IMR-90 (cell line): Measurements from ENCODE around the gene APOBEC3B. TPM values are rescaled to one million over a fixed set of nuclear protein-coding genes. Genes with fewer than 3 reads are reported as not detected.

ENCODE experiments used
- ATAC-seq: fragments of 200-7000 bp; cut with Tn5 transposase; 2 replicates; pipeline ENCODE4 v1.9.1; 2020; ENCODE audit warnings: low read depth, mild to moderate bottlenecking, moderate library complexity
- BruUV-seq: library from RNA; stranded (reverse); fragments of 400-500 nt; replicated peaks from 2 replicates; lab custom pipeline; 2021; lab: Mats Ljungman, UMichigan
- CTCF ChIA-PET: fragments of 300-600 bp; formaldehyde crosslinking; extraction: SDS; loops from one replicate; lab custom pipeline; 2021; ENCODE audit warnings: antibody characterized with exemption; lab: Yijun Ruan, JAX
- POLR2A ChIA-PET: fragments of 300-600 bp; sonication (Branson Sonifier 250); formaldehyde crosslinking; loops from one replicate; lab custom pipeline; 2022; ENCODE audit warnings: antibody characterized with exemption; ENCODE audit not compliant: unreplicated experiment; lab: Charles Lee
- DNase-seq: peaks from one replicate; pipeline ENCODE4 v3.0.0; 2013
- H2AFZ ChIP-seq: replicated peaks from 2 replicates; pipeline ENCODE3; 2013; ENCODE audit warnings: low read length, mild to moderate bottlenecking; ENCODE audit not compliant: poor library complexity
- H2AK5ac ChIP-seq: 2 replicates; pipeline ENCODE4 v1.6.1; 2013; ENCODE audit warnings: low read depth, low read length, inconsistent platforms
- H2AK9ac ChIP-seq: replicated peaks from 2 replicates; pipeline ENCODE3; 2013; ENCODE audit warnings: mild to moderate bottlenecking, low read depth, low read length, moderate library complexity; ENCODE audit not compliant: poor library complexity
- H2BK120ac ChIP-seq: 2 replicates; pipeline ENCODE4 v1.6.1; 2013; ENCODE audit warnings: low read depth, low read length, inconsistent platforms
- H2BK15ac ChIP-seq: 3 replicates; pipeline ENCODE4 v1.6.1; 2013; ENCODE audit warnings: low read depth, low read length, inconsistent platforms
- H2BK20ac ChIP-seq: 2 replicates; pipeline ENCODE4 v1.6.1; 2013; ENCODE audit warnings: low read depth, mild to moderate bottlenecking, inconsistent platforms, low read length, moderate library complexity
- H2BK5ac ChIP-seq: 2 replicates; pipeline ENCODE4 v1.6.1; 2013; ENCODE audit warnings: mild to moderate bottlenecking, low read depth, low read length, inconsistent platforms; ENCODE audit not compliant: poor library complexity, severe bottlenecking
- H3K14ac ChIP-seq: replicated peaks from 2 replicates; pipeline ENCODE4 v1.6.1; 2013; ENCODE audit warnings: low read depth, low read length, inconsistent platforms
- H3K18ac ChIP-seq: 2 replicates; pipeline ENCODE4 v1.6.1; 2013; ENCODE audit warnings: low read depth, low read length, control low read depth
- H3K23ac ChIP-seq: 2 replicates; pipeline ENCODE4 v1.6.1; 2013; ENCODE audit warnings: low read depth, low read length, inconsistent platforms
- H3K27ac ChIP-seq: 2 replicates; pipeline ENCODE4 v1.5.1; 2013; ENCODE audit warnings: mild to moderate bottlenecking, control low read depth, low read length; ENCODE audit not compliant: insufficient read depth
- H3K27me3 ChIP-seq: 2 replicates; pipeline ENCODE4 v1.6.1; 2013; ENCODE audit warnings: low read length; ENCODE audit not compliant: control insufficient read depth, insufficient read depth
- H3K36me3 ChIP-seq: 2 replicates; pipeline ENCODE4 v1.6.1; 2013; ENCODE audit warnings: low read length, mixed read lengths; ENCODE audit not compliant: control insufficient read depth, insufficient read depth
- H3K4ac ChIP-seq: 2 replicates; pipeline ENCODE4 v1.6.1; 2013; ENCODE audit warnings: low read depth, low read length, inconsistent platforms
- H3K4me1 ChIP-seq: 2 replicates; pipeline ENCODE4 v1.6.1; 2013; ENCODE audit warnings: low read length, mixed read lengths; ENCODE audit not compliant: control insufficient read depth, insufficient read depth
- H3K4me2 ChIP-seq: 2 replicates; pipeline ENCODE4 v1.6.1; 2013; ENCODE audit warnings: low read depth, mild to moderate bottlenecking, control low read depth, low read length, moderate library complexity
- H3K4me3 ChIP-seq: 2 replicates; pipeline ENCODE4 v1.5.1; 2013; ENCODE audit warnings: low read depth, mild to moderate bottlenecking, control low read depth, low read length, moderate library complexity; ENCODE audit not compliant: insufficient read depth
- H3K56ac ChIP-seq: 2 replicates; pipeline ENCODE4 v1.6.1; 2013; ENCODE audit warnings: low read length, inconsistent platforms; ENCODE audit not compliant: insufficient read depth; ENCODE audit errors: extremely low read depth
- H3K79me1 ChIP-seq, 2 experiments: 2 replicates each; pipeline ENCODE4 v1.6.1; 2013; ENCODE audit warnings: low read length in 2 of 2, inconsistent platforms in 1 of 2, low read depth in 1 of 2
- H3K9ac ChIP-seq: 2 replicates; pipeline ENCODE4 v1.6.1; 2013; ENCODE audit warnings: low read depth, low read length, control low read depth
- H3K9me1 ChIP-seq: 2 replicates; pipeline ENCODE4 v1.6.1; 2013; ENCODE audit warnings: low read length, inconsistent platforms; ENCODE audit not compliant: insufficient read depth
- H3K9me3 ChIP-seq: 2 replicates; pipeline ENCODE4 v1.6.1; 2013; ENCODE audit warnings: low read length; ENCODE audit not compliant: control insufficient read depth, insufficient read depth
- H4K20me1 ChIP-seq: 2 replicates; pipeline ENCODE4 v1.6.1; 2013; ENCODE audit warnings: low read length, inconsistent platforms; ENCODE audit not compliant: insufficient read depth
- H4K5ac ChIP-seq: 2 replicates; pipeline ENCODE4 v1.6.1; 2013; ENCODE audit warnings: mild to moderate bottlenecking, low read depth, low read length, control low read depth
- H4K8ac ChIP-seq, 2 experiments: 2 replicates each; pipeline ENCODE4 v1.6.1; 2013; ENCODE audit warnings: low read depth in 2 of 2, low read length in 2 of 2, control low read depth in 1 of 2, inconsistent platforms in 1 of 2
- H4K91ac ChIP-seq: 2 replicates; pipeline ENCODE4 v1.6.1; 2013; ENCODE audit warnings: low read depth, low read length, inconsistent platforms; ENCODE audit not compliant: insufficient read depth
- CEBPB ChIP-seq: IDR thresholded peaks from 2 replicates; pipeline ENCODE4 v1.6.1; 2012; ENCODE audit warnings: low read depth, low read length, improper control_type of control experiment
- CHD1 ChIP-seq: IDR thresholded peaks from 2 replicates; pipeline ENCODE4 v1.6.1; 2012; ENCODE audit warnings: low read depth, low read length, improper control_type of control experiment
- FOS ChIP-seq: fragments of 150-350 bp; IDR thresholded peaks from 2 replicates; pipeline ENCODE4 v1.6.1; 2016; ENCODE audit warnings: low read depth, low read length
- MAZ ChIP-seq: IDR thresholded peaks from 2 replicates; pipeline ENCODE4 v1.6.1; 2012; ENCODE audit warnings: low read depth, mild to moderate bottlenecking, low read length, improper control_type of control experiment, moderate library complexity, borderline replicate concordance
- MXI1 ChIP-seq: IDR thresholded peaks from 2 replicates; pipeline ENCODE4 v1.6.1; 2012; ENCODE audit warnings: low read depth, mild to moderate bottlenecking, low read length, moderate library complexity, borderline replicate concordance
- NFE2L2 ChIP-seq: fragments of 150-350 bp; IDR thresholded peaks from 2 replicates; pipeline ENCODE4 v1.6.1; 2016; ENCODE audit warnings: low read depth, mild to moderate bottlenecking, low read length
- RFX5 ChIP-seq: IDR thresholded peaks from 2 replicates; pipeline ENCODE4 v1.8.0; 2012; ENCODE audit warnings: low read depth, mild to moderate bottlenecking, low read length, moderate library complexity
- SMC3 ChIP-seq: fragments of 150-350 bp; IDR thresholded peaks from 2 replicates; pipeline ENCODE4 v1.6.1; 2016; ENCODE audit warnings: low read depth, mild to moderate bottlenecking, antibody characterized with exemption, low read length, moderate library complexity
- WGBS, 2 experiments: methylation state at CpG; one replicate each; pipeline versions ENCODE4 v1.1.5 to v1.1.7; 2013; ENCODE audit warnings: missing lambda C conversion rate in 2 of 2; ENCODE audit not compliant: insufficient read length in 1 of 2; ENCODE audit errors: extremely low coverage in 2 of 2; 5-methylcytosine and 5-hydroxymethylcytosine counted together
- dilution Hi-C: fragments of 300-500 bp; cut with HindIII; formaldehyde crosslinking; loops from one replicate; pipeline ENCODE4 v1.14.3; 2018; ENCODE audit warnings: low sequenced_read_pairs; ENCODE audit not compliant: unreplicated experiment
- in situ Hi-C: fragments of 300-500 bp; cut with MboI; formaldehyde crosslinking; loops from 3 replicates; pipeline ENCODE4 v1.14.3; 2019; ENCODE audit warnings: low sequenced_read_pairs, inconsistent platforms, mixed read lengths
- intact Hi-C: fragments of 100-400 bp; cut with micrococcal nuclease; formaldehyde crosslinking; loops from 2 replicates; pipeline ENCODE4 v1.10.0; 2022
- polyA plus RNA-seq, 3 experiments: library from polyadenylated mRNA; depleted of rRNA; stranded (reverse); fragments of >200 nt; gene quantifications; 2 replicates each; pipeline ENCODE4 v1.2.3, GENCODE V29; 2012; ENCODE audit warnings: low replicate concordance in 1 of 3
- total RNA-seq: library from RNA; depleted of rRNA; stranded (reverse); fragments of >200 nt; gene quantifications from 2 replicates; pipeline ENCODE4 v1.2.3, GENCODE V29; 2012
- TF ChIP-seq, protein P1 (sequence below): fragments of 150-350 bp; IDR thresholded peaks from 2 replicates; pipeline ENCODE4 v1.6.1; 2017; ENCODE audit warnings: mild to moderate bottlenecking, antibody characterized with exemption, low read length, low read depth
- TF ChIP-seq, protein P2 (sequence below): conservative IDR thresholded peaks from 2 replicates; pipeline ENCODE4 v1.5.1; 2012; ENCODE audit warnings: mild to moderate bottlenecking, low read depth, low read length, improper control_type of control experiment

Gene APOBEC3B
- total and polyA plus RNA-seq, 2 of the 4 experiments (the other 2 are of a cell fraction) = 17.6 to 34.2 TPM

DNA sequence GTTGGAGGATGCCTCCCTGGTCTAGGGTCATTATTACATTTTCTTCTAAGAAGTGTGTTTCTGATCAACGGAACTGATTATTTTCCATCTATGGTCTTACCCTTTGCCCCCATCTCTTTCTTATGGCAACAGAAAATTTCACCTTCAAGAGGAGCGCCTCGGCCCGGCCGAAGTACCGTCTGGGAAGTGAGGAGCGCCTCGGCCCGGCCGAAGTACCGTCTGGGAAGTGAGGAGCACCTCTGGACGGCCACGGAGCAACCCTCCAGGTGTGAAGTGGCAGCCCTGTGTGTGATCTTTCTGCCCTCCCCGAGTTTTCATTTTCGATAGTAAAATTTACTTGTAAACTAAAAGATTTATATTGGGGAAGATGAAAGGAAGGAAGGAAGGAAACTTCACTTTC lies 28.8 kb downstream of the APOBEC3B start:
- Histone ChIP-seq H3K14ac (no peak overlapping the region), H2BK120ac (no peak overlapping the region), H2BK15ac (no peak overlapping the region), H4K91ac (no peak overlapping the region), H3K56ac (no peak overlapping the region), H3K79me1 (peaks cover 5 to 18% of the 10 kb centered on the region in 2 experiments; a peak in 3 of 4 replicates), H2AK5ac (no peak overlapping the region), H4K20me1 (no peaks in the 10 kb centered on the region), H2BK20ac (no peak overlapping the region), H4K5ac (no peak overlapping the region), H3K4me2 (no peak overlapping the region), H3K27me3 (no peaks in the 10 kb centered on the region), H2BK5ac (no peak overlapping the region), H3K9me1 (0 out of 2 replicates have a peak, but pooled peaks cover 4% of the 10 kb centered on the region), H3K27ac (no peak overlapping the region), H3K36me3 (no peaks in the 10 kb centered on the region), H3K4me3 (no peak overlapping the region), H3K9ac (no peak overlapping the region), H3K4ac (no peak overlapping the region), H3K23ac (no peak overlapping the region), H3K4me1 (peaks cover 5% of the 10 kb centered on the region), H2AK9ac (no peak overlapping the region), H2AFZ (no peak overlapping the region), H4K8ac (no peak overlapping the region), H3K18ac (no peak overlapping the region), H3K9me3 (no peaks in the 10 kb centered on the region)
- in situ Hi-C loops (loop anchor here (5.0 kb wide), 1 partner anchor 111 kb away; no protein-coding TSS in a partner anchor), intact Hi-C loops (no loop called here), dilution Hi-C loops (no loop called here)
- no peak for DNase-seq
- ChIA-PET POLR2A (no interaction called here), CTCF (no interaction called here)
- TF ChIP-seq, protein P1, sequence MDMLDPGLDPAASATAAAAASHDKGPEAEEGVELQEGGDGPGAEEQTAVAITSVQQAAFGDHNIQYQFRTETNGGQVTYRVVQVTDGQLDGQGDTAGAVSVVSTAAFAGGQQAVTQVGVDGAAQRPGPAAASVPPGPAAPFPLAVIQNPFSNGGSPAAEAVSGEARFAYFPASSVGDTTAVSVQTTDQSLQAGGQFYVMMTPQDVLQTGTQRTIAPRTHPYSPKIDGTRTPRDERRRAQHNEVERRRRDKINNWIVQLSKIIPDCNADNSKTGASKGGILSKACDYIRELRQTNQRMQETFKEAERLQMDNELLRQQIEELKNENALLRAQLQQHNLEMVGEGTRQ = no peak
- TF ChIP-seq FOS (no peak), CHD1 (no peak), RFX5 (no peak), NFE2L2 (no peak), MXI1 (no peak), SMC3 (no peak), CEBPB (no peak), MAZ (no peak)
- TF ChIP-seq, protein P2, sequence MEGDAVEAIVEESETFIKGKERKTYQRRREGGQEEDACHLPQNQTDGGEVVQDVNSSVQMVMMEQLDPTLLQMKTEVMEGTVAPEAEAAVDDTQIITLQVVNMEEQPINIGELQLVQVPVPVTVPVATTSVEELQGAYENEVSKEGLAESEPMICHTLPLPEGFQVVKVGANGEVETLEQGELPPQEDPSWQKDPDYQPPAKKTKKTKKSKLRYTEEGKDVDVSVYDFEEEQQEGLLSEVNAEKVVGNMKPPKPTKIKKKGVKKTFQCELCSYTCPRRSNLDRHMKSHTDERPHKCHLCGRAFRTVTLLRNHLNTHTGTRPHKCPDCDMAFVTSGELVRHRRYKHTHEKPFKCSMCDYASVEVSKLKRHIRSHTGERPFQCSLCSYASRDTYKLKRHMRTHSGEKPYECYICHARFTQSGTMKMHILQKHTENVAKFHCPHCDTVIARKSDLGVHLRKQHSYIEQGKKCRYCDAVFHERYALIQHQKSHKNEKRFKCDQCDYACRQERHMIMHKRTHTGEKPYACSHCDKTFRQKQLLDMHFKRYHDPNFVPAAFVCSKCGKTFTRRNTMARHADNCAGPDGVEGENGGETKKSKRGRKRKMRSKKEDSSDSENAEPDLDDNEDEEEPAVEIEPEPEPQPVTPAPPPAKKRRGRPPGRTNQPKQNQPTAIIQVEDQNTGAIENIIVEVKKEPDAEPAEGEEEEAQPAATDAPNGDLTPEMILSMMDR = no peak
- no CpG with 5 or more reads among the region's 15 CpGs for WGBS, 2 experiments
- no TSS peak for BruUV-seq
- ATAC-seq = no peak
